K562 (cell line): Measurements from ENCODE around the gene BHLHE40. TPM values are rescaled to one million over a fixed set of nuclear protein-coding genes. Genes with fewer than 3 reads are reported as not detected.

Experiments used
- BCOR ChIP-seq: fragments of 450-650 bp; IDR thresholded peaks from 2 replicates; pipeline ENCODE4 v1.6.1; 2016
- CEBPG ChIP-seq, 3 experiments: fragments of 200-800 bp in 1 of 3; sonication (Bioruptor generic) in 1 of 3; sonication (generic) in 1 of 3; formaldehyde crosslinking in 1 of 3; IDR thresholded peaks in 2 of 3; conservative IDR thresholded peaks in 1 of 3; 2 replicates each; pipeline versions ENCODE4 v1.6.1 to v1.8.0; 2016 to 2022; ENCODE audit warnings: missing compliant biosample characterization in 2 of 3, missing genetic modification characterization in 2 of 3, mild to moderate bottlenecking in 1 of 3, missing genetic modification reagents in 1 of 3
- DDX20 ChIP-seq: fragments of 450-650 bp; IDR thresholded peaks from 2 replicates; pipeline ENCODE4 v1.6.1; 2016; ENCODE audit warnings: missing genetic modification characterization, low read depth, mild to moderate bottlenecking, missing compliant biosample characterization, moderate library complexity
- ELF4 ChIP-seq: fragments of 450-650 bp; formaldehyde crosslinking; IDR thresholded peaks from 2 replicates; pipeline ENCODE4 v1.4.0; 2022; ENCODE audit warnings: missing genetic modification characterization
- EP400 ChIP-seq: fragments of 450-650 bp; IDR thresholded peaks from 2 replicates; pipeline ENCODE4 v1.6.1; 2017; ENCODE audit warnings: antibody characterized with exemption, mild to moderate bottlenecking, moderate library complexity
- FOXA1 ChIP-seq: fragments of 450-650 bp; IDR thresholded peaks from 2 replicates; pipeline ENCODE4 v1.6.1; 2016; ENCODE audit warnings: mild to moderate bottlenecking, borderline replicate concordance
- FOXA3 ChIP-seq, 2 experiments: fragments of 450-650 bp in 1 of 2; sonication (generic) in 1 of 2; formaldehyde crosslinking; IDR thresholded peaks in 1 of 2; conservative IDR thresholded peaks in 1 of 2; 2 replicates each; pipeline versions ENCODE4 v1.4.0 to v1.8.0; 2020 to 2022; ENCODE audit warnings: mild to moderate bottlenecking in 2 of 2, missing genetic modification reagents in 1 of 2
- HOXB6 ChIP-seq: fragments of 250-450 bp; sonication (Bioruptor Pico); IDR thresholded peaks from 2 replicates; pipeline ENCODE4 v1.5.1; 2022; ENCODE audit warnings: mild to moderate bottlenecking, borderline replicate concordance
- KLF10 ChIP-seq: fragments of 250-450 bp; sonication (Bioruptor Pico); IDR thresholded peaks from 2 replicates; pipeline ENCODE4 v1.6.1; 2021; ENCODE audit warnings: matching md5 sums
- LEF1 ChIP-seq: fragments of 450-650 bp; IDR thresholded peaks from 2 replicates; pipeline ENCODE4 v1.6.1; 2016; ENCODE audit warnings: mild to moderate bottlenecking
- MAFF ChIP-seq: IDR thresholded peaks from 2 replicates; pipeline ENCODE4 v1.6.1; 2012; ENCODE audit warnings: low read length, improper control_type of control experiment
- RB1 ChIP-seq: fragments of 450-650 bp; IDR thresholded peaks from 2 replicates; pipeline ENCODE4 v1.6.1; 2017; ENCODE audit warnings: low read depth, mild to moderate bottlenecking
- SMAD3 ChIP-seq: fragments of 450-650 bp; formaldehyde crosslinking; conservative IDR thresholded peaks from 2 replicates; pipeline ENCODE4 v1.4.0; 2020; ENCODE audit warnings: mild to moderate bottlenecking
- SMARCE1 ChIP-seq: fragments of 450-650 bp; IDR thresholded peaks from 2 replicates; pipeline ENCODE4 v1.7.1; 2016; ENCODE audit warnings: mild to moderate bottlenecking
- TEAD2 ChIP-seq: fragments of 450-650 bp; IDR thresholded peaks from 2 replicates; pipeline ENCODE4 v1.6.1; 2016; ENCODE audit warnings: missing genetic modification characterization, control low read depth, missing compliant biosample characterization
- TRIM24 ChIP-seq, 2 experiments: fragments of 450-650 bp; IDR thresholded peaks; 2 replicates each; pipeline ENCODE4 v1.6.1; 2016
- ZFX ChIP-seq: sonication (generic); formaldehyde crosslinking; IDR thresholded peaks from 2 replicates; pipeline ENCODE4 v1.8.0; 2022; ENCODE audit warnings: mild to moderate bottlenecking, missing genetic modification reagents, moderate library complexity
- ZNF174 ChIP-seq: fragments of 250-450 bp; sonication (Bioruptor Pico); IDR thresholded peaks from 2 replicates; pipeline ENCODE4 v1.4.0; 2020; ENCODE audit warnings: mild to moderate bottlenecking
- ZNF224 ChIP-seq: sonication (generic); formaldehyde crosslinking; IDR thresholded peaks from 2 replicates; pipeline ENCODE4 v1.8.0; 2022; ENCODE audit warnings: mild to moderate bottlenecking, missing genetic modification reagents
- ZNF41 ChIP-seq: fragments of 250-450 bp; sonication (Bioruptor Pico); conservative IDR thresholded peaks from 2 replicates; pipeline ENCODE4 v1.4.0; 2020; ENCODE audit warnings: mild to moderate bottlenecking
- ZNF589 ChIP-seq: fragments of 200-800 bp; sonication (Bioruptor generic); IDR thresholded peaks from 2 replicates; pipeline ENCODE4 v1.6.1; 2016; ENCODE audit warnings: low read depth, missing genetic modification characterization, missing compliant biosample characterization
- polyA plus RNA-seq, 8 experiments: library from polyadenylated mRNA; depleted of rRNA in 4 of 8; stranded (reverse) in 5 of 8; unstranded in 3 of 8; fragments of >200 nt; fragmentation: Nextera tagmentation in 2 of 8; fragmentation: Illumina TruSeq in 1 of 8; extraction: Ambion mirVana in 2 of 8; extraction: Trizol in 1 of 8; gene quantifications; 2 replicates each; pipeline versions ENCODE4 v1.2.1 to v1.2.3, GENCODE V29; 2011 to 2014; ENCODE audit warnings: inconsistent platforms in 1 of 8, missing spikeins in 1 of 8
- total RNA-seq, 7 experiments: library from RNA; depleted of rRNA in 6 of 7; stranded (reverse); fragments of >200 nt in 6 of 7; fragmentation: Illumina TruSeq in 2 of 7; extraction: Trizol in 2 of 7; gene quantifications; 2 replicates each; pipeline versions ENCODE4 v1.2.1 to v1.2.3, GENCODE V29; 2011 to 2021; ENCODE audit warnings: low replicate concordance in 1 of 7
- TF ChIP-seq, protein P1 (sequence below): fragments of 250-450 bp; sonication (Bioruptor Pico); IDR thresholded peaks from 2 replicates; pipeline ENCODE4 v1.4.0; 2020; ENCODE audit warnings: mild to moderate bottlenecking, moderate library complexity, borderline replicate concordance
- TF ChIP-seq, protein P2 (sequence below): sonication (generic); formaldehyde crosslinking; IDR thresholded peaks from 2 replicates; pipeline ENCODE4 v1.8.0; 2022; ENCODE audit warnings: mild to moderate bottlenecking, missing genetic modification reagents
- TF ChIP-seq, protein P3 (sequence below): sonication (generic); formaldehyde crosslinking; IDR thresholded peaks from 2 replicates; pipeline ENCODE4 v1.8.0; 2022; ENCODE audit warnings: mild to moderate bottlenecking, missing genetic modification reagents

BHLHE40 gene
- total and polyA plus RNA-seq, 9 of the 15 experiments (the other 6 are each of a cell fraction or from before 2014, with no cell fraction given): 12.0 to 83.9 (median 31.4) TPM

DNA sequence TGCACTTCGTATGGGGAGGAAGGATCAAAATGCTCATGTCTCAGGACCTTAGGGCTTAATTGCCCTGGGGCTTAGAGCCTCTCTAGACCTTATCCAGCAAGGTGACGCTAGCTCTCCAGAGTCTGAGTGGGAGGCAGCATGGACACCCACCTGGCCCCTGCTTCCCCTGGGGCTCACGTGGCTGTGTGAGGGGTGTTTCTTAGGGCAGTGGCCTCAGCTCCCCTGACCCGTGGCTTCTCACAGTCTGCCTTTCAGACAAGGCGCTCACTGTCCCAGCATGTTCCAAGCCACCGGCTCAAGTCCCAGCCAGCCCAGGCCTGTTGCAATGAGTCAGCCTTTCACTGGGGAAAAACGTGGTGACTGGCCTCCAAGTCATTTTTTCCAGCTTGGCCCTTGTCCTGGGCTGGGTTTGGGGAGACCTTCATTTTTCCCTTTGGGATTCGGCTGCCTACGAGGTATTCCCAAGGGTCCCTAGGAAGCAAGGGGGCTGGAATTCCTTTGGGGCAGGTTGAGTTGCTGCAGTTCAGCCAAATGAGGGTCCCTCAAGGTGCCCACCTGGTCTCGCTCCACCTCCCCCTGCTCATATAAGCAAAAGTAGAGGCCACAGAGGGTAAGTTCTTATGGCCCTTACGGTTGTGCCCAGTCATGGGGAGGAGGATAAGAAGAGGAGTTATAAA lies 15.7 kb downstream of the BHLHE40 start (continued):
- TF ChIP-seq, protein P1, sequence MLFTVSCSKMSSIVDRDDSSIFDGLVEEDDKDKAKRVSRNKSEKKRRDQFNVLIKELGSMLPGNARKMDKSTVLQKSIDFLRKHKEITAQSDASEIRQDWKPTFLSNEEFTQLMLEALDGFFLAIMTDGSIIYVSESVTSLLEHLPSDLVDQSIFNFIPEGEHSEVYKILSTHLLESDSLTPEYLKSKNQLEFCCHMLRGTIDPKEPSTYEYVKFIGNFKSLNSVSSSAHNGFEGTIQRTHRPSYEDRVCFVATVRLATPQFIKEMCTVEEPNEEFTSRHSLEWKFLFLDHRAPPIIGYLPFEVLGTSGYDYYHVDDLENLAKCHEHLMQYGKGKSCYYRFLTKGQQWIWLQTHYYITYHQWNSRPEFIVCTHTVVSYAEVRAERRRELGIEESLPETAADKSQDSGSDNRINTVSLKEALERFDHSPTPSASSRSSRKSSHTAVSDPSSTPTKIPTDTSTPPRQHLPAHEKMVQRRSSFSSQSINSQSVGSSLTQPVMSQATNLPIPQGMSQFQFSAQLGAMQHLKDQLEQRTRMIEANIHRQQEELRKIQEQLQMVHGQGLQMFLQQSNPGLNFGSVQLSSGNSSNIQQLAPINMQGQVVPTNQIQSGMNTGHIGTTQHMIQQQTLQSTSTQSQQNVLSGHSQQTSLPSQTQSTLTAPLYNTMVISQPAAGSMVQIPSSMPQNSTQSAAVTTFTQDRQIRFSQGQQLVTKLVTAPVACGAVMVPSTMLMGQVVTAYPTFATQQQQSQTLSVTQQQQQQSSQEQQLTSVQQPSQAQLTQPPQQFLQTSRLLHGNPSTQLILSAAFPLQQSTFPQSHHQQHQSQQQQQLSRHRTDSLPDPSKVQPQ (CRISPR knock-in tag): peak; percentile 74
- TF ChIP-seq FOXA3 (CRISPR knock-in tag; conservative IDR thresholded peaks at IDR 0.05 in 1 of 2, IDR thresholded peaks at IDR 0.05 in 1 of 2): no peak
- peak; percentile 62; the same call in 1 of the 2 replicates for TF ChIP-seq ZNF224 (CRISPR knock-in tag)
- TF ChIP-seq ZNF41 (CRISPR knock-in tag): peak; percentile 62; the same call in 1 of the 2 replicates
- peak; percentile 79; the same call in 1 of the 2 replicates for TF ChIP-seq ELF4
- no peak for TF ChIP-seq FOXA1
- TF ChIP-seq CEBPG (CRISPR knock-in tag; IDR thresholded peaks at IDR 0.05): peak; percentile 45; the same call in 1 of the 2 replicates
- peak in 1 of 2 experiments; percentile 54; a peak in 1 of 4 replicates for TF ChIP-seq CEBPG (tag; conservative IDR thresholded peaks at IDR 0.05 in 1 of 2, IDR thresholded peaks at IDR 0.05 in 1 of 2)
- TF ChIP-seq TRIM24 (IDR thresholded peaks at IDR 0.05): peak in 1 of 2 experiments; percentile 87; a peak in 2 of 4 replicates
- TF ChIP-seq, protein P2, sequence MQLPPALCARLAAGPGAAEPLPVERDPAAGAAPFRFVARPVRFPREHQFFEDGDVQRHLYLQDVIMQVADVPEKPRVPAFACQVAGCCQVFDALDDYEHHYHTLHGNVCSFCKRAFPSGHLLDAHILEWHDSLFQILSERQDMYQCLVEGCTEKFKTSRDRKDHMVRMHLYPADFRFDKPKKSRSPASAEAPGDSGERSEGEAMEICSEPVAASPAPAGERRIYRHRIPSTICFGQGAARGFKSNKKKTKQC (CRISPR knock-in tag): no peak; the same call in 1 of the 2 replicates
- TF ChIP-seq LEF1: peak; percentile 90
- TF ChIP-seq BCOR: peak; percentile 35; the same call in 1 of the 2 replicates
- peak; percentile 25; the same call in 1 of the 2 replicates for TF ChIP-seq DDX20 (tag)
- TF ChIP-seq, protein P3, sequence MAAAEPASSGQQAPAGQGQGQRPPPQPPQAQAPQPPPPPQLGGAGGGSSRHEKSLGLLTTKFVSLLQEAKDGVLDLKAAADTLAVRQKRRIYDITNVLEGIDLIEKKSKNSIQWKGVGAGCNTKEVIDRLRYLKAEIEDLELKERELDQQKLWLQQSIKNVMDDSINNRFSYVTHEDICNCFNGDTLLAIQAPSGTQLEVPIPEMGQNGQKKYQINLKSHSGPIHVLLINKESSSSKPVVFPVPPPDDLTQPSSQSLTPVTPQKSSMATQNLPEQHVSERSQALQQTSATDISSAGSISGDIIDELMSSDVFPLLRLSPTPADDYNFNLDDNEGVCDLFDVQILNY (CRISPR knock-in tag): peak; percentile 20; the same call in 1 of the 2 replicates
- 0 out of 2 replicates have a peak, but pooled peaks have one; percentile 35 for TF ChIP-seq SMAD3 (CRISPR knock-in tag)
- TF ChIP-seq MAFF: peak; percentile 73
- no peak for TF ChIP-seq ZNF174
- TF ChIP-seq SMARCE1: peak; percentile 92
- TF ChIP-seq ZFX (CRISPR knock-in tag): no peak
- TF ChIP-seq RB1: peak; percentile 41; the same call in 1 of the 2 replicates
- TF ChIP-seq HOXB6 (CRISPR knock-in tag): no peak
- 0 out of 2 replicates have a peak, but pooled peaks have one; percentile 45 for TF ChIP-seq KLF10 (CRISPR knock-in tag)
- TF ChIP-seq EP400: no peak
- peak; percentile 91 for TF ChIP-seq ZNF589 (CRISPR knock-in tag)
- TF ChIP-seq TEAD2 (tag): peak; percentile 67; the same call in 1 of the 2 replicates
